ENCODE measurements around the gene BCAS4. TPM values are rescaled to one million over a fixed set of nuclear protein-coding genes. Genes with fewer than 3 reads are reported as not detected.

Gene BCAS4, protein sequence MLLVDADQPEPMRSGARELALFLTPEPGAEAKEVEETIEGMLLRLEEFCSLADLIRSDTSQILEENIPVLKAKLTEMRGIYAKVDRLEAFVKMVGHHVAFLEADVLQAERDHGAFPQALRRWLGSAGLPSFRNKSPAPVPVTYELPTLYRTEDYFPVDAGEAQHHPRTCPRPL
- 10 to 100 TPM in 1 of 2 donors, 1 to 10 TPM in 1; 2.9 to 11.4 TPM for total RNA-seq

DNA sequence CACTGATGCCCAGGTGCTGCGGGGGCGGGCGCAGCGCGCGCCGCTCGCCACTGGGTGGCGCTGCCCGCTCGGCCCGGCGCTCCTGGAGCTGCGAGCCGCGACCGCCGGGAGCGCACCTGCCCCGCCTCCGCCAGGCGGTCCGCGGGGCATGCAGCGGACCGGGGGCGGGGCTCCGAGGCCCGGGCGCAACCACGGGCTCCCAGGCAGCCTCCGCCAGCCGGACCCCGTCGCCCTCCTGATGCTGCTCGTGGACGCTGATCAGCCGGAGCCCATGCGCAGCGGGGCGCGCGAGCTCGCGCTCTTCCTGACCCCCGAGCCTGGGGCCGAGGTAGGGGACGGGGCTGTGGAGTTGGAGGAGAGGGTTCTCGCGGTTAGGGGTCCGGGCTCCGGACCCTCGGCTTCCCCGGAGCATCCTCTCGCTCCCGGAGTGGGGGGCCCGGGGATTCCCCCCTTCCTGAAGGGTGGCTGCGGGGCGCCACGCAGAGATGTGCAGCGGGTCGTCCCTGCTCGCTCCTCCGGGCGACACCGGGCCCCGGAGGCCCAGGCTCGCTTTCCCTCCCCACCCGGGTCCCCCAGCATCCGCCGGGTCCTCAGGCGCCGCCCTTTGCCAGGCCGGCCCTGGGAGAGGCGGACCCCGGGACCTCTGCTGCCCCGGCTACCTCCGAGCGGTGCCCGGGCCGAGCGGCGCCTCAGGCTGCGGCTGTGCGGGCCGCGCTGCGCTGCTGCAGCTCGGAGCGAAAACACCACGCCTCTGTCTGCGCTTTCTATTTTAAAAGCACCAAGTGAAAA lies at the start of gene BCAS4:
Gene BCAS4 (plus strand): TSS at position 216 of the 789 bp plus-strand sequence. CDS start 23 bp downstream, at position 239.
- no peak for TF ChIP-seq POLR2AphosphoS5 (IDR thresholded peaks at IDR 0.05)
- TF ChIP-seq, protein P1, sequence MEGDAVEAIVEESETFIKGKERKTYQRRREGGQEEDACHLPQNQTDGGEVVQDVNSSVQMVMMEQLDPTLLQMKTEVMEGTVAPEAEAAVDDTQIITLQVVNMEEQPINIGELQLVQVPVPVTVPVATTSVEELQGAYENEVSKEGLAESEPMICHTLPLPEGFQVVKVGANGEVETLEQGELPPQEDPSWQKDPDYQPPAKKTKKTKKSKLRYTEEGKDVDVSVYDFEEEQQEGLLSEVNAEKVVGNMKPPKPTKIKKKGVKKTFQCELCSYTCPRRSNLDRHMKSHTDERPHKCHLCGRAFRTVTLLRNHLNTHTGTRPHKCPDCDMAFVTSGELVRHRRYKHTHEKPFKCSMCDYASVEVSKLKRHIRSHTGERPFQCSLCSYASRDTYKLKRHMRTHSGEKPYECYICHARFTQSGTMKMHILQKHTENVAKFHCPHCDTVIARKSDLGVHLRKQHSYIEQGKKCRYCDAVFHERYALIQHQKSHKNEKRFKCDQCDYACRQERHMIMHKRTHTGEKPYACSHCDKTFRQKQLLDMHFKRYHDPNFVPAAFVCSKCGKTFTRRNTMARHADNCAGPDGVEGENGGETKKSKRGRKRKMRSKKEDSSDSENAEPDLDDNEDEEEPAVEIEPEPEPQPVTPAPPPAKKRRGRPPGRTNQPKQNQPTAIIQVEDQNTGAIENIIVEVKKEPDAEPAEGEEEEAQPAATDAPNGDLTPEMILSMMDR (IDR thresholded peaks at IDR 0.05): peak; percentile 85 to 99 (median 94)
- TF ChIP-seq POLR2A (IDR thresholded peaks at IDR 0.05): no peak
- peak; percentile 71 for DNase-seq (ENCODE audit: low spot score)
- intact Hi-C loops (cut with DNase I): loop anchor here (2.0 to 10.0 kb wide), 2 partner anchors 134 to 510 kb away; no protein-coding TSS in a partner anchor
- no peaks in the 10 kb centered on the region for H3K9me3 ChIP-seq
- H3K4me3 ChIP-seq: peak within 1 kb of the TSS; percentile 78 to 82
- 3% methylated on average over 64 of the region's 92 CpGs for WGBS
- H3K27ac ChIP-seq: peak within 1 kb of the TSS; percentile 69 to 77
- peaks cover 6% of the 10 kb centered on the region for H3K4me1 ChIP-seq (replicated peaks)
- H3K36me3 ChIP-seq: no peaks in the 10 kb centered on the region
- H3K27me3 ChIP-seq (replicated peaks; ENCODE audit: insufficient read depth): no peaks in the 10 kb centered on the region

DNA sequence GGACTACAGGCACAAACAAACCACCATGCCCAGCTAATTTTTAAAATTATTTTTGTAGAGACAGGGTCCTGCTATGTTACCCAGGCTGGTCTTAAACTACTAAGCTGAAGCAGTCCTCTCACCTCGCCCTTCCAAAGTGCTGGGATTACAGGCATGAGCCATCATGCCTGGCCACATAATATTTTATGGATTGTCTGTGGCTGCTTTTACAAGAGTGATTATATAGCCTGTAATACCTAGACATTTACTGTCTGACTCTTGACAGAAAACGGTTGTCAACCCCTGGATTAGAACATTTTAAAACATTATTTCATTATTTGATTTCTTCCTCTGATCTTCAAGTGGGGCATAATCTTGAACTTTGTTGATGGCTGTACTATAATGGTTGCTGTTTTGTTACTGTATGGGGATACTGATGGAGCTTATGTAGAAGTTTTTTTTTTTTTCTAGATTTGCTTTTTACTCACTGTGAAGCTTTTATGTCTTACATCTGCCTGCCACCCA lies 49.2 kb upstream of the BCAS4 start:
- H3K4me1 ChIP-seq (replicated peaks): peaks cover 3% of the 10 kb centered on the region
- H3K9me3 ChIP-seq: no peaks in the 10 kb centered on the region
- WGBS: 31% methylated on average over 2 of the region's 2 CpGs
- intact Hi-C loops (cut with DNase I): loop anchor here (10.0 kb wide), 1 partner anchor 271 kb away; no protein-coding TSS in a partner anchor
- H3K27me3 ChIP-seq (replicated peaks; ENCODE audit: insufficient read depth): no peaks in the 10 kb centered on the region
- no peaks in the 10 kb centered on the region for H3K36me3 ChIP-seq
- no peak overlapping the region for H3K27ac ChIP-seq
- TF ChIP-seq POLR2AphosphoS5 (IDR thresholded peaks at IDR 0.05): no peak
- no peak for TF ChIP-seq POLR2A (IDR thresholded peaks at IDR 0.05)
- DNase-seq (ENCODE audit: low spot score): no peak
- no peak overlapping the region for H3K4me3 ChIP-seq

DNA sequence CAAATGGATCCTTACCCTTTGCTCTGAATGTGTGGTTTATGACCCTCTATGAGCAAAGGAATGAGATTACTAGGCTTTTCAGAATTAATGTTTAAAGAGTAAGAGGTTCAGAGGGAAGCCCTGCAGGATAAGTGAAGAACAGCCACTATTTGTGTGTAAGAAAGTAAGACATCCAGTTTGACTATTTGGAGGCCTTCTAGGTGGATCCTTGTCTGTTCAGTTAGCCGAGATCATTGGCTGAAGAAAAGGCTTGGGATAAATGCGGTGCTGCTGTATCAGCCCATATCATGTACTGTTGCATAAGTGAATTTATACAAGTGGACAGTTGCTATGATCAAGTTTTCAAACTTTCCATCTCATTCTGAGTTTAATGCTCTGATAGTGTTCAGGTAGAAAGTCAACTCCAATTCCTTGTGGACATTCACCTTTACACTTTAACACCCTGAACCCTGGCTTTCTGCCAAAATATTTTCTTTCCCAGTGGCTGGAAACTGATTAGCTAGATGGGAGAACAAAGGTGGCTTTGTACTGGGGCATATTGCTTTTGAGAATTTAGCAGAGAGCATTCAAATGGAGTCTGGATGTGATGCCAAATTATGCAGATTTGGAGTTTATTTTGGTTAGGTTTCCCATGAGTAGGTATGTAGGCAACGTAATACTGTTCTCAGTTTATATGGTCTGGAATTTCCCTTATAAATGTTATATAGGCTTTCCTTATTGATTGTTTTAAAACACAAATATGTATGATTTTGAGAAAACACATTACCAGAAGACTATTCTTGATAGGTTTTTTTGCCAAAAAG lies 48.5 kb upstream of the BCAS4 start:
- H3K9me3 ChIP-seq: no peaks in the 10 kb centered on the region
- H3K36me3 ChIP-seq: no peaks in the 10 kb centered on the region
- intact Hi-C loops (cut with DNase I): loop anchor here (10.0 kb wide), 1 partner anchor 272 kb away; no protein-coding TSS in a partner anchor
- H3K27me3 ChIP-seq (replicated peaks; ENCODE audit: insufficient read depth): no peaks in the 10 kb centered on the region
- no peak for TF ChIP-seq POLR2A (IDR thresholded peaks at IDR 0.05)
- no peak for TF ChIP-seq POLR2AphosphoS5 (IDR thresholded peaks at IDR 0.05)
- TF ChIP-seq, protein P1 (IDR thresholded peaks at IDR 0.05): no peak
- peak overlapping the region in 1 of 2 donors; percentile 1 for H3K27ac ChIP-seq
- H3K4me3 ChIP-seq: no peak overlapping the region
- no peak for DNase-seq (ENCODE audit: low spot score)
- H3K4me1 ChIP-seq (replicated peaks): peaks cover 3% of the 10 kb centered on the region
- 60% methylated on average over 3 of the region's 3 CpGs for WGBS

DNA sequence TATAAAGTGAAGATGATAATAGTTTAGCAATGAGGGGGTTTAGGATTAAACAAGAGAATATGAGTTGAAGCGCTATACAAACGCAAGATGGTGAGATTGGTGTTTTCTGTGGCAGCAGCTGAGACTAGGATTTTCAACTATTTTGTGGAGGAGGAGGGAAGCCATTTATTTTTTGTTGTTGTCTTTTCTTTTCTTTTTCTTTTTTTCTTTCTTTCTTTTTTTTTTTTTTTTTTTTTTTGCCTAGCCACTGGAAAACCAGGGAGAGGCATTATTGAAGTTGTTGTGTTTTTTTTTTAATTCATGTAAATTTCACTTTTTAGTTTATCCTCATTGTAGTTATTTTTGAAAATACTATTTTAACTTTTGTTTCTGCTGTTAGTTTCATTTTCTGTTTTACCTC lies 47.6 kb upstream of the BCAS4 start:
- H3K4me1 ChIP-seq (replicated peaks): peaks cover 3% of the 10 kb centered on the region
- H3K4me3 ChIP-seq: no peak overlapping the region
- TF ChIP-seq, protein P1 (IDR thresholded peaks at IDR 0.05): no peak
- TF ChIP-seq POLR2A (IDR thresholded peaks at IDR 0.05) (no peak), POLR2AphosphoS5 (IDR thresholded peaks at IDR 0.05) (no peak)
- 85% methylated on average over 2 of the region's 2 CpGs for WGBS
- no peaks in the 10 kb centered on the region for H3K9me3 ChIP-seq
- no peaks in the 10 kb centered on the region for H3K36me3 ChIP-seq
- peak overlapping the region in 1 of 2 donors; percentile 1 for H3K27ac ChIP-seq
- H3K27me3 ChIP-seq (replicated peaks; ENCODE audit: insufficient read depth): no peaks in the 10 kb centered on the region
- intact Hi-C loops (cut with DNase I): loop anchor here (10.0 kb wide), 1 partner anchor 272 kb away; no protein-coding TSS in a partner anchor
- no peak for DNase-seq (ENCODE audit: low spot score)

Measured in prostate gland (tissue), 2 donors.